GM12872 (cell line): Measurements from ENCODE around the gene TSHZ2.

Source experiments
- CTCF ChIP-seq: IDR thresholded peaks from 3 replicates; pipeline ENCODE4 v1.5.1; 2011; ENCODE audit warnings: low read depth, mild to moderate bottlenecking, low read length, moderate library complexity; ENCODE audit not compliant: insufficient read depth

The TSHZ2 gene

GRCh38 chr20:53070706-53071392, 98.7 kb downstream of the TSHZ2 start:
- TF ChIP-seq CTCF: no peak

DNA sequence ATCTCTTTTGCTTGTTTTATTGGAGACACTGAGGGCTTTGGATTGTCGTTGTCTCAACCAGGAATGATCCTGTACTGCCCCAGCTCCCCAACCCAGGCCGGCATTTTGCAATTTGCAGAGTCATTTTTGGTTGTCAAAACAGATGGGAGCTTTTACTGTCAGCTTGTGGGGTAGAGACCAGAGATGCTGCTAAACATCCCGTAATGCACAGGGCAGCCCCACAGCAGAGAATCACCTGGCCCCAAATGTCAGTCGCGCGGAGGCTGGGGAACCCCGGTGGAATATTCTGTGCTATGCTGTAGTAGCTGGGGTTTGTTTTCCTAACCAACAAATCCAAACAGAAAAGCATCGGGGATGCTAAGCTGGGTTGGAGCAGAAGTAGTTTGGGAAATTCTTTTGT, 99.7 kb downstream of the TSHZ2 start:
- no peak for TF ChIP-seq CTCF

- TF ChIP-seq CTCF: no peak
Observed at GRCh38 chr20:53072923-53073579, 100.9 kb downstream of the TSHZ2 start.

DNA sequence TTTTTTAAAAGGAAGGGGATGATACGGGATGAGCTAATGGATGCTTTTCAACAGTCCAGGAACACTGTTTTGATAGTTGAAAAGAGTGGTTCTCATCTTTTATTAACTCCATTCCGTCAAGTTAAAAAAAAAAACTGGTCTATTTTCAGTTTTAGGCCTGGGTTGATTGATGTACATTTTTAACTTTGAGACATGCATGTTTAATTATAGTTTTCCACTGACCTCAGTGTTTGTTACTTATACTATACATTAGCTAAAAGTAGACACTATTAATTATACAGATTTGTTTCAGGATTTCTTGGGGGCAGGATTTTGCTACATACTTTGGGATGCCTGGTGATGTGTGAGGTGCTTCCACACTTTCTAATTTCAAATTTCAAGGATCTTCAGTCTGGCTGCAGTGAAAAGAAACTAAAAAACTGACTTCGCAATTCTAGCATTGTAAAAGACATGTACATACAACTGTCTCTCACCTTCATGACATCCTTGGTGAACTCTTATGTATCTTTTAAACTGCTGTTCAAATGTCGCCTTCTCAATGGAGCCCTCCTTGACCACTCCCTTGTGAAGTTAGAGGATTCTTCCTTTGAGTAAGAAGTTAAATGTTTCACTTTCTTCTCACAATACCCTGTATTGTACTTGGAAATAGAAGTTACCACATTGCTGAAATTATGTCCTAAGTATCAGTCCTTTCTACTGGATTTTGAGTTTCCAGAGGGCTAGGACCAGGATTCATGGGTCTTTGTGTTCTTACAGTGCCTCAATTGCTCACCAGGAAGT, 101.7 kb downstream of the TSHZ2 start:
- TF ChIP-seq CTCF: no peak

GRCh38 chr20:53074811-53075314, 102.7 kb downstream of the TSHZ2 start:
- TF ChIP-seq CTCF: no peak

- TF ChIP-seq CTCF: no peak
Observed at GRCh38 chr20:53076668-53077067, 104.5 kb downstream of the TSHZ2 start.
